CD4-positive, alpha-beta T cell (primary cell): ENCODE results near the gene TBC1D7. TPM values are rescaled to one million over a fixed set of nuclear protein-coding genes. Genes with fewer than 3 reads are reported as not detected.

Experiments
- ATAC-seq: fragments of 200-7000 bp; cut with Tn5 transposase; one replicate; pipeline ENCODE4 v1.10.0; 2022; ENCODE audit warnings: mild to moderate bottlenecking; ENCODE audit not compliant: poor library complexity
- CTCF ChIA-PET: fragments of 350-600 bp; sonication (Branson Sonifier 250); formaldehyde crosslinking; loops from one replicate; lab custom pipeline; 2021; ENCODE audit warnings: antibody characterized with exemption, inconsistent platforms; lab: Charles Lee
- POLR2A ChIA-PET: fragments of 350-600 bp; sonication (Branson Sonifier 250); formaldehyde crosslinking; loops from one replicate; lab custom pipeline; 2021; ENCODE audit warnings: antibody characterized with exemption, inconsistent platforms; lab: Charles Lee
- DNase-seq, 14 experiments: peaks; one replicate each; pipeline ENCODE4 v3.0.0-alpha.2; 2013 to 2020; ENCODE audit warnings: mixed read lengths in 2 of 14
- H3K27ac ChIP-seq, 2 donors: one replicate each; pipeline versions ENCODE4 v1.5.1 to v1.7.0; 2013; ENCODE audit warnings: low read length in 2 of 2, low read depth in 1 of 2, mild to moderate bottlenecking in 1 of 2
- H3K27me3 ChIP-seq, 2 experiments: 1 replicate in 1 of 2; 2 replicates in 1 of 2; pipeline versions ENCODE4 v1.6.1 to v1.7.0; 2013; ENCODE audit warnings: low read length in 2 of 2, control low read depth in 1 of 2, mild to moderate bottlenecking in 1 of 2, moderate library complexity in 1 of 2; ENCODE audit not compliant: insufficient read depth in 2 of 2, control insufficient read depth in 1 of 2
- H3K36me3 ChIP-seq: one replicate; pipeline ENCODE4 v1.6.1; 2013; ENCODE audit warnings: low read length, control low read depth; ENCODE audit not compliant: insufficient read depth
- H3K4me1 ChIP-seq: one replicate; pipeline ENCODE4 v1.6.1; 2013; ENCODE audit warnings: low read length, control low read depth; ENCODE audit not compliant: insufficient read depth
- H3K4me3 ChIP-seq: one replicate; pipeline ENCODE4 v1.5.1; 2013; ENCODE audit warnings: mild to moderate bottlenecking, low read length, moderate library complexity
- H3K9me3 ChIP-seq, 2 experiments: 1 replicate in 1 of 2; 2 replicates in 1 of 2; pipeline versions ENCODE4 v1.6.1 to v1.7.0; 2013; ENCODE audit warnings: low read length in 2 of 2, mild to moderate bottlenecking in 2 of 2, control low read depth in 1 of 2, moderate library complexity in 1 of 2; ENCODE audit not compliant: control insufficient read depth in 1 of 2, insufficient read depth in 1 of 2
- H3K27ac Mint-ChIP-seq: one replicate; pipeline ENCODE4 v1.8.0; 2020; ENCODE audit warnings: mixed read lengths
- H3K27me3 Mint-ChIP-seq: one replicate; pipeline ENCODE4 v1.8.0; 2021; ENCODE audit warnings: mixed read lengths
- H3K36me3 Mint-ChIP-seq: one replicate; pipeline ENCODE4 v1.8.0; 2021; ENCODE audit warnings: low read depth, mixed read lengths
- H3K4me1 Mint-ChIP-seq: one replicate; pipeline ENCODE4 v1.8.0; 2021; ENCODE audit warnings: low read depth, mixed read lengths
- H3K4me3 Mint-ChIP-seq: one replicate; pipeline ENCODE4 v1.8.0; 2020; ENCODE audit warnings: mild to moderate bottlenecking, mixed read lengths
- H3K9me3 Mint-ChIP-seq: one replicate; pipeline ENCODE4 v1.8.0; 2020; ENCODE audit warnings: mixed read lengths
- CTCF ChIP-seq: fragments of 200-600 bp; IDR thresholded peaks from one replicate; pipeline ENCODE4 v1.8.0; 2022; ENCODE audit warnings: antibody characterized with exemption, mild to moderate bottlenecking
- intact Hi-C, 2 experiments: fragments of 100-400 bp; cut with DNase I in 1 of 2; cut with micrococcal nuclease in 1 of 2; formaldehyde crosslinking; loops; one replicate each; pipeline versions ENCODE4 v1.15.1 to v1.9.0; 2023 to 2025; cut with DNase I, micrococcal nuclease
- total RNA-seq, 174 experiments: library from RNA in 2 of 174; stranded (reverse) in 2 of 174; gene quantifications; one replicate each; pipeline ENCODE4 v1.2.3 and lab custom pipeline; 2021 to 2026

Gene TBC1D7
- total RNA-seq, 2 experiments from 2014 or later = 10.2 to 12.3 TPM

GRCh38 chr6:13286181-13286580 is 42.2 kb downstream of the TBC1D7 start:
- no peak for DNase-seq

GRCh38 chr6:13285705-13286104 is 42.6 kb downstream of the TBC1D7 start:
- no peak overlapping the region for H3K4me3 ChIP-seq
- no peaks in the 10 kb centered on the region for H3K4me1 Mint-ChIP-seq
- H3K36me3 ChIP-seq = no peaks in the 10 kb centered on the region
- no peaks in the 10 kb centered on the region for H3K27me3 Mint-ChIP-seq
- DNase-seq (no peak), ATAC-seq (no peak)
- CTCF ChIA-PET = no interaction called here
- H3K9me3 ChIP-seq = peaks cover 20 to 32% of the 10 kb centered on the region in 2 experiments
- peaks cover 3% of the 10 kb centered on the region for H3K9me3 Mint-ChIP-seq
- H3K27ac Mint-ChIP-seq = no peak overlapping the region
- no peaks in the 10 kb centered on the region for H3K27me3 ChIP-seq
- no peak for TF ChIP-seq CTCF
- H3K4me1 ChIP-seq = no peaks in the 10 kb centered on the region
- intact Hi-C loops = no loop called here
- H3K4me3 Mint-ChIP-seq = no peak overlapping the region
- H3K27ac ChIP-seq = no peak overlapping the region
- peaks cover 35% of the 10 kb centered on the region for H3K36me3 Mint-ChIP-seq
- POLR2A ChIA-PET = no interaction called here

More at GRCh38 chr6:13286181-13286580, 42.2 kb downstream of the TBC1D7 start:
- ChIA-PET CTCF (no interaction called here), POLR2A (no interaction called here)
- intact Hi-C loops = no loop called here
- peaks cover 3% of the 10 kb centered on the region for H3K9me3 Mint-ChIP-seq
- Histone ChIP-seq H3K36me3 (no peaks in the 10 kb centered on the region), H3K4me1 (no peaks in the 10 kb centered on the region), H3K27ac (no peak overlapping the region), H3K4me3 (no peak overlapping the region), H3K27me3 (no peaks in the 10 kb centered on the region), H3K9me3 (peaks cover 20 to 32% of the 10 kb centered on the region in 2 experiments)
- no peak overlapping the region for H3K27ac Mint-ChIP-seq
- ATAC-seq = no peak
- H3K27me3 Mint-ChIP-seq = no peaks in the 10 kb centered on the region
- no peak for TF ChIP-seq CTCF
- H3K4me1 Mint-ChIP-seq = no peaks in the 10 kb centered on the region
- H3K4me3 Mint-ChIP-seq = no peak overlapping the region
- peaks cover 40% of the 10 kb centered on the region for H3K36me3 Mint-ChIP-seq

GRCh38 chr6:13284646-13285045 is 43.7 kb downstream of the TBC1D7 start:
- ATAC-seq (no peak), DNase-seq (no peak)
- Mint-ChIP-seq H3K36me3 (peaks cover 25% of the 10 kb centered on the region), H3K9me3 (peaks cover 3% of the 10 kb centered on the region), H3K4me3 (no peak overlapping the region), H3K27ac (no peak overlapping the region), H3K4me1 (no peaks in the 10 kb centered on the region), H3K27me3 (no peaks in the 10 kb centered on the region)
- Histone ChIP-seq H3K27me3 (no peaks in the 10 kb centered on the region), H3K4me1 (peaks cover 3% of the 10 kb centered on the region), H3K4me3 (no peak overlapping the region), H3K27ac (no peak overlapping the region), H3K36me3 (no peaks in the 10 kb centered on the region), H3K9me3 (peaks cover 20 to 32% of the 10 kb centered on the region in 2 experiments)
- ChIA-PET CTCF (no interaction called here), POLR2A (no interaction called here)
- intact Hi-C loops = no loop called here
- no peak for TF ChIP-seq CTCF
